Cardiac ventricle fibroblast (primary cell): Measurements from ENCODE around the gene FBXO24. TPM values are rescaled to one million over a fixed set of nuclear protein-coding genes. Genes with fewer than 3 reads are reported as not detected.

Source experiments
- total RNA-seq: library from RNA; depleted of rRNA; stranded (reverse); fragments of >200 nt; gene quantifications from 2 replicates; pipeline ENCODE4 v1.2.3, GENCODE V29; 2015

The FBXO24 gene
- total RNA-seq, result not detected in 2 replicates

GRCh38 chr7:100586266-100587025, at the start of gene FBXO24:
FBXO24 (plus strand) TSS chr7:100586328; CDS start chr7:100586626, 298 bp downstream.

GRCh38 chr7:100538654-100539435, 47.3 kb upstream of the FBXO24 start, which contains the start of gene AGFG2:
AGFG2 (plus strand) TSS chr7:100539203; CDS start chr7:100539347, 144 bp downstream.

GRCh38 chr7:100573691-100574361, 12.3 kb upstream of the FBXO24 start, which contains the start of gene SAP25:
SAP25 (minus strand) TSS chr7:100573900; CDS start chr7:100573742, 158 bp downstream.

GRCh38 chr7:100585511-100586265, 440 bp upstream of the FBXO24 start, which contains the start of gene LRCH4:
LRCH4 (minus strand) TSS chr7:100586129; CDS start chr7:100586100, 29 bp downstream.

GRCh38 chr7:100611983-100612729, 26.0 kb downstream of the FBXO24 start, which contains the start of gene MOSPD3:
MOSPD3 (plus strand) TSS chr7:100612540; CDS start chr7:100612792, 252 bp downstream.

GRCh38 chr7:100641463-100641859, 55.3 kb downstream of the FBXO24 start, which contains the start of gene TFR2:
TFR2 (minus strand) TSS chr7:100641552; CDS start chr7:100641509, 43 bp downstream.

Other genes with a start within 250 kb of the FBXO24 start
- 3.2 and 6.1 TPM in 2 replicates for gene PILRB, start 228.2 kb upstream of the FBXO24 start, total RNA-seq
- 1.2 TPM in 1 of 2 replicates, not detected in the other for gene PILRA, start 212.8 kb upstream of the FBXO24 start, total RNA-seq
- gene ZCWPW1, start 157.6 kb upstream of the FBXO24 start, total RNA-seq, result 2.1 and 3.2 TPM in 2 replicates
- 28.8 and 29.5 TPM in 2 replicates for gene MEPCE, start 156.5 kb upstream of the FBXO24 start, total RNA-seq
- gene PPP1R35, start 149.8 kb upstream of the FBXO24 start, total RNA-seq, result 7.6 and 8.8 TPM in 2 replicates
- 0.44 and 5.0 TPM in 2 replicates for gene SPACDR, start 122.1 kb upstream of the FBXO24 start, total RNA-seq
- 37.2 and 43.4 TPM in 2 replicates for gene TSC22D4, start 107.1 kb upstream of the FBXO24 start, total RNA-seq
- 0.59 and 0.94 TPM in 2 replicates for gene NYAP1, start 102.4 kb upstream of the FBXO24 start, total RNA-seq
- gene AGFG2, start 47.1 kb upstream of the FBXO24 start, total RNA-seq, result 17.9 and 35.0 TPM in 2 replicates
- gene SAP25, start 12.4 kb upstream of the FBXO24 start, total RNA-seq, result not detected in 2 replicates
- gene LRCH4, start 199 bp upstream of the FBXO24 start, total RNA-seq, result 21.3 and 44.0 TPM in 2 replicates
- gene PCOLCE, start 16.0 kb downstream of the FBXO24 start, total RNA-seq, result 692 and 708 TPM in 2 replicates
- 17.6 and 21.9 TPM in 2 replicates for gene MOSPD3, start 26.2 kb downstream of the FBXO24 start, total RNA-seq
- gene TFR2, start 55.2 kb downstream of the FBXO24 start, total RNA-seq, result 1.4 TPM in 1 of 2 replicates, not detected in the other
- not detected in 2 replicates for gene ACTL6B, start 70.1 kb downstream of the FBXO24 start, total RNA-seq
- gene GNB2, start 87.4 kb downstream of the FBXO24 start, total RNA-seq, result 134 and 160 TPM in 2 replicates
- gene GIGYF1, start 107.9 kb downstream of the FBXO24 start, total RNA-seq, result 9.1 and 11.0 TPM in 2 replicates
- gene POP7, start 119.8 kb downstream of the FBXO24 start, total RNA-seq, result 22.4 and 26.2 TPM in 2 replicates
- not detected in 2 replicates for gene EPO, start 134.1 kb downstream of the FBXO24 start, total RNA-seq
- gene ZAN, start 147.3 kb downstream of the FBXO24 start, total RNA-seq, result not detected in 2 replicates
- gene EPHB4, start 241.2 kb downstream of the FBXO24 start, total RNA-seq, result 22.8 and 29.5 TPM in 2 replicates